Testis (tissue), 2 donors: ENCODE results near the gene PLCD1.

ENCODE experiments used
- POLR2A ChIP-seq: fragments of 450-650 bp; IDR thresholded peaks from one replicate; pipeline ENCODE4 v1.6.1; 2017; ENCODE audit warnings: antibody characterized with exemption, mild to moderate bottlenecking, moderate library complexity
- TF ChIP-seq, protein P1 (sequence below), 3 experiments: fragments of 450-650 bp in 2 of 3; fragments of 200-600 bp in 1 of 3; sonication (generic) in 1 of 3; IDR thresholded peaks; one replicate each; pipeline ENCODE4 v1.5.1; 2016 to 2019; ENCODE audit warnings: antibody characterized with exemption in 3 of 3, mild to moderate bottlenecking in 2 of 3, moderate library complexity in 1 of 3

DNA sequence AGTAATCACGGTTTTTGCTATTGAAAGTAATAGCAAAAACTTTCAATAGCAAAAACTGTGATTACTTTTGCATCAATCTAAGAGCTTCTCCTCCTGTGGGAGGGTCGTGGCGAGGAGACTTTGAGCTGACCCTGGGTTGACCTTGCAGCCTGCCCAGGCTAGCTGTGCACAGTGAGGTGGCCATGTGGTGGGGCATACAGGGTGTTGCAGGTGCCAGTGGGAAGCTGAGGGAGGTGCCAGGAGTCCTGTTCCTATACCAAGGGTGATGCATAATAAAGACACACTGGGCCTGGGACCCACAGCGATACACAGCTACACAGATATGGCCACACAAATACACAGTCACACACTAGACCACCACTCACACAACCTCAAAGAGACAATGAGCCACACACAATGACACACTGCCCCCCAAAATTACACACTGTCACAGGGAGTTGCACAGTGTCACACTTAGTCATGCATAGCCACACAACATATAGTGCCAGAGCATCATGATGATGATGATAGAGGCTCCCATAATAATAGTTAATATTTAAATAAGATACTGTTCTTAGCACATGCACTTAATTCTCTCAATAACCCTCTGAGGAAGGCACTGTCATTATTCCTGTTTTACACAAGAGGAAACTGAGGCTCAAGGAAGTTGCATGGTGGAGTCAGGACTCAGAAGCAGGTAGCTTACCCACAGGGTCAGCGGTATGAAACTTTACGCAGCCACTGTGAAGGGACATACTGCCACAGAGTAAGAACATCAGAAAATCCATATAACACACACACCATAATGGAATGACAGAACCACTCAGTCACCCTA is 6.3 kb downstream of the PLCD1 start:
- TF ChIP-seq, protein P1, sequence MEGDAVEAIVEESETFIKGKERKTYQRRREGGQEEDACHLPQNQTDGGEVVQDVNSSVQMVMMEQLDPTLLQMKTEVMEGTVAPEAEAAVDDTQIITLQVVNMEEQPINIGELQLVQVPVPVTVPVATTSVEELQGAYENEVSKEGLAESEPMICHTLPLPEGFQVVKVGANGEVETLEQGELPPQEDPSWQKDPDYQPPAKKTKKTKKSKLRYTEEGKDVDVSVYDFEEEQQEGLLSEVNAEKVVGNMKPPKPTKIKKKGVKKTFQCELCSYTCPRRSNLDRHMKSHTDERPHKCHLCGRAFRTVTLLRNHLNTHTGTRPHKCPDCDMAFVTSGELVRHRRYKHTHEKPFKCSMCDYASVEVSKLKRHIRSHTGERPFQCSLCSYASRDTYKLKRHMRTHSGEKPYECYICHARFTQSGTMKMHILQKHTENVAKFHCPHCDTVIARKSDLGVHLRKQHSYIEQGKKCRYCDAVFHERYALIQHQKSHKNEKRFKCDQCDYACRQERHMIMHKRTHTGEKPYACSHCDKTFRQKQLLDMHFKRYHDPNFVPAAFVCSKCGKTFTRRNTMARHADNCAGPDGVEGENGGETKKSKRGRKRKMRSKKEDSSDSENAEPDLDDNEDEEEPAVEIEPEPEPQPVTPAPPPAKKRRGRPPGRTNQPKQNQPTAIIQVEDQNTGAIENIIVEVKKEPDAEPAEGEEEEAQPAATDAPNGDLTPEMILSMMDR (IDR thresholded peaks at IDR 0.05), result no peak
- TF ChIP-seq POLR2A, result no peak
